GM23338 (cell line): ENCODE data around the gene NRCAM. TPM values are rescaled to one million over a fixed set of nuclear protein-coding genes. Genes with fewer than 3 reads are reported as not detected.

Source experiments
- ATAC-seq: fragments of 200-7000 bp; cut with Tn5 transposase; 3 replicates; pipeline ENCODE4 v1.9.1; 2020
- DNase-seq: peaks from one replicate; pipeline ENCODE4 v3.0.0-alpha.2; 2015; ENCODE audit warnings: low spot score
- H2AFZ ChIP-seq: fragments of 200-600 bp; sonication (generic); 2 replicates; pipeline ENCODE4 v1.8.0; 2016; ENCODE audit warnings: antibody characterized with exemption, mild to moderate bottlenecking, moderate library complexity
- H3F3A ChIP-seq: fragments of 200-600 bp; sonication (generic); replicated peaks from 2 replicates; pipeline ENCODE4 v1.8.0; 2017; ENCODE audit warnings: antibody characterized with exemption, mixed run types, low read depth
- H3K27ac ChIP-seq: fragments of 200-600 bp; sonication (generic); 2 replicates; pipeline ENCODE4 v1.6.1; 2016; ENCODE audit warnings: low read depth
- H3K27me3 ChIP-seq: fragments of 200-600 bp; sonication (generic); 2 replicates; pipeline ENCODE4 v1.8.0; 2016; ENCODE audit warnings: mild to moderate bottlenecking, mixed run types, moderate library complexity; ENCODE audit not compliant: insufficient read depth
- H3K36me3 ChIP-seq: fragments of 200-600 bp; sonication (generic); 2 replicates; pipeline ENCODE4 v1.8.0; 2016; ENCODE audit warnings: mild to moderate bottlenecking; ENCODE audit not compliant: insufficient read depth
- H3K4me1 ChIP-seq: fragments of 200-600 bp; sonication (generic); 2 replicates; pipeline ENCODE4 v1.8.0; 2016; ENCODE audit warnings: mild to moderate bottlenecking, moderate library complexity; ENCODE audit not compliant: insufficient read depth
- H3K4me2 ChIP-seq: fragments of 200-600 bp; sonication (generic); 2 replicates; pipeline ENCODE4 v1.7.1; 2017; ENCODE audit warnings: mixed run types
- H3K4me3 ChIP-seq: fragments of 200-600 bp; sonication (generic); 2 replicates; pipeline ENCODE4 v1.6.1; 2016; ENCODE audit warnings: mixed run types
- H3K79me2 ChIP-seq: fragments of 200-600 bp; sonication (generic); replicated peaks from 2 replicates; pipeline ENCODE4 v1.8.0; 2017; ENCODE audit warnings: mild to moderate bottlenecking; ENCODE audit not compliant: insufficient read depth
- H3K9me2 ChIP-seq: fragments of 200-600 bp; sonication (generic); 2 replicates; pipeline ENCODE4 v1.8.0; 2017; ENCODE audit not compliant: insufficient read depth
- H4K20me1 ChIP-seq: fragments of 200-600 bp; sonication (generic); replicated peaks from 2 replicates; pipeline ENCODE4 v1.8.0; 2017; ENCODE audit warnings: mild to moderate bottlenecking; ENCODE audit not compliant: insufficient read depth
- H3K27ac Mint-ChIP-seq: 2 replicates; pipeline ENCODE4 v1.8.0; 2020; ENCODE audit warnings: inconsistent platforms, mild to moderate bottlenecking, moderate library complexity, mixed read lengths
- H3K27me3 Mint-ChIP-seq: 3 replicates; pipeline ENCODE4 v1.8.0; 2022; ENCODE audit warnings: low read depth, mild to moderate bottlenecking, moderate library complexity, mixed read lengths, inconsistent platforms; ENCODE audit not compliant: insufficient read depth, poor library complexity
- H3K36me3 Mint-ChIP-seq: 3 replicates; pipeline ENCODE4 v1.8.0; 2021; ENCODE audit warnings: low read depth, mild to moderate bottlenecking, inconsistent platforms, moderate library complexity, mixed read lengths
- H3K4me1 Mint-ChIP-seq: 3 replicates; pipeline ENCODE4 v1.8.0; 2020; ENCODE audit warnings: mild to moderate bottlenecking, inconsistent platforms, mixed read lengths
- H3K4me3 Mint-ChIP-seq: 3 replicates; pipeline ENCODE4 v1.8.0; 2021; ENCODE audit warnings: moderate library complexity, mild to moderate bottlenecking, inconsistent platforms, mixed read lengths
- H3K9me3 Mint-ChIP-seq: 3 replicates; pipeline ENCODE4 v1.8.0; 2020; ENCODE audit warnings: moderate library complexity, mild to moderate bottlenecking, inconsistent platforms, mixed read lengths
- CREB1 ChIP-seq: fragments of 250-450 bp; sonication (Bioruptor Pico); IDR thresholded peaks from 2 replicates; pipeline ENCODE4 v1.5.0; 2020; ENCODE audit warnings: low read depth, mild to moderate bottlenecking, moderate library complexity
- EZH2 ChIP-seq: fragments of 200-600 bp; sonication (generic); IDR thresholded peaks from one replicate; pipeline ENCODE4 v1.8.0; 2017; ENCODE audit warnings: antibody characterized with exemption, mild to moderate bottlenecking, low read depth; ENCODE audit not compliant: unreplicated experiment
- EZH2phosphoT487 ChIP-seq: fragments of 200-600 bp; sonication (generic); IDR thresholded peaks from one replicate; pipeline ENCODE4 v1.8.1; 2018; ENCODE audit warnings: antibody characterized with exemption; ENCODE audit not compliant: unreplicated experiment
- JUNB ChIP-seq: IDR thresholded peaks from one replicate; pipeline ENCODE4 v1.6.1; 2016; ENCODE audit warnings: antibody characterized with exemption; ENCODE audit not compliant: unreplicated experiment
- NANOG ChIP-seq: IDR thresholded peaks from 2 replicates; pipeline ENCODE4 v1.6.1; 2016; ENCODE audit warnings: antibody characterized with exemption, borderline replicate concordance
- POLR2AphosphoS5 ChIP-seq: IDR thresholded peaks from 2 replicates; pipeline ENCODE4 v1.6.1; 2016; ENCODE audit warnings: antibody characterized with exemption, low read depth
- STAT1 ChIP-seq: IDR thresholded peaks from one replicate; pipeline ENCODE4 v1.6.1; 2016; ENCODE audit warnings: antibody characterized with exemption; ENCODE audit not compliant: unreplicated experiment
- ZNF114 ChIP-seq: fragments of 250-450 bp; sonication (Bioruptor Pico); IDR thresholded peaks from 2 replicates; pipeline ENCODE4 v1.5.0; 2020; ENCODE audit warnings: mild to moderate bottlenecking, moderate library complexity
- ZNF331 ChIP-seq: fragments of 250-450 bp; sonication (Bioruptor Pico); IDR thresholded peaks from 2 replicates; pipeline ENCODE4 v1.5.0; 2020; ENCODE audit warnings: low read depth, mild to moderate bottlenecking, moderate library complexity
- polyA plus RNA-seq: library from polyadenylated mRNA; unstranded; fragments of >200 nt; fragmentation: Nextera tagmentation; extraction: Ambion mirVana; gene quantifications from 2 replicates; pipeline ENCODE4 v1.2.1, GENCODE V29; 2016
- total RNA-seq: library from RNA; depleted of rRNA; stranded (reverse); fragments of >200 nt; shearing (Covaris generic); gene quantifications from 2 replicates; pipeline ENCODE4 v1.2.3, GENCODE V29; 2014
- TF ChIP-seq, protein P1 (sequence below): IDR thresholded peaks from 2 replicates; pipeline ENCODE4 v1.6.1; 2016; ENCODE audit warnings: antibody characterized with exemption
- TF ChIP-seq, protein P2 (sequence below): fragments of 250-450 bp; sonication (Bioruptor Pico); IDR thresholded peaks from 2 replicates; pipeline ENCODE4 v1.5.0; 2020; ENCODE audit warnings: mild to moderate bottlenecking, moderate library complexity
- TF ChIP-seq, protein P3 (sequence below): IDR thresholded peaks from one replicate; pipeline ENCODE4 v1.6.1; 2018; ENCODE audit warnings: antibody characterized with exemption; ENCODE audit not compliant: unreplicated experiment

NRCAM gene
- total and polyA plus RNA-seq, 2 experiments from 2014 or later, result 2.5 to 6.8 TPM

DNA sequence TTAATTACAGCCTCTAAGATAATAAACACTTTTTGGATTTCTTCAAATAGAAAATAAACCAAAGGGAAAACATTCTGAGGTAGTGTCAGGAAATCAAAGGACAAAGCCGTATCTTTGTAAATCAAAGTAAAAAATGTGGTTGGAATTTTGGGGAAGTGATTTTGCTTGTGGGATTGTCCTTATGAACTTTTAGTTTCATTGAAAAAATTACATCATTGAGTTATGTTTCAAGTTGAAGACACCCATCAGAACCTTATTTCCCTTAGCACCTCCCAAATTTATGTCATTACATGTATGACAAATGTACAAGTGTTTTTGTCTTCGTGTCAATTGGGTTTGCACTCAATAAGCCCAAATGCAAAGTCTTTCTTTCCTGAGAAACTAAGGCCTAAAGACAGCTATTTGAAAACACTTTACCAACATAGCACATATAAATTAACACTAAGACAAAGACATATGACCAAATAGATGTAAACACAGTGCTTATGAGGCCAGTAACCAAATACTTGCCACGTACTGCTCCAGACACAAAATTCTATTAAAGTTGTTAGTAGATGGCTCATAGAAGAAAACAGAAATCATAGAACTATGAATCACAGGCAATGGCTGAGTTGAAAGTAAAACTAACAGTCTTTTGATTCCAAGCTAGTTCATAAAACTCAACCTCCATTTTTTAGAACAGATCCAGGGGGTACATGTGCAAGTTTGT lies 299.2 kb downstream of the NRCAM start (continued):
- TF ChIP-seq ZNF114 (CRISPR knock-in tag) (no peak), STAT1 (no peak), EZH2 (no peak), JUNB (no peak)
- TF ChIP-seq, protein P1, sequence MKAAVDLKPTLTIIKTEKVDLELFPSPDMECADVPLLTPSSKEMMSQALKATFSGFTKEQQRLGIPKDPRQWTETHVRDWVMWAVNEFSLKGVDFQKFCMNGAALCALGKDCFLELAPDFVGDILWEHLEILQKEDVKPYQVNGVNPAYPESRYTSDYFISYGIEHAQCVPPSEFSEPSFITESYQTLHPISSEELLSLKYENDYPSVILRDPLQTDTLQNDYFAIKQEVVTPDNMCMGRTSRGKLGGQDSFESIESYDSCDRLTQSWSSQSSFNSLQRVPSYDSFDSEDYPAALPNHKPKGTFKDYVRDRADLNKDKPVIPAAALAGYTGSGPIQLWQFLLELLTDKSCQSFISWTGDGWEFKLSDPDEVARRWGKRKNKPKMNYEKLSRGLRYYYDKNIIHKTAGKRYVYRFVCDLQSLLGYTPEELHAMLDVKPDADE, result no peak

DNA sequence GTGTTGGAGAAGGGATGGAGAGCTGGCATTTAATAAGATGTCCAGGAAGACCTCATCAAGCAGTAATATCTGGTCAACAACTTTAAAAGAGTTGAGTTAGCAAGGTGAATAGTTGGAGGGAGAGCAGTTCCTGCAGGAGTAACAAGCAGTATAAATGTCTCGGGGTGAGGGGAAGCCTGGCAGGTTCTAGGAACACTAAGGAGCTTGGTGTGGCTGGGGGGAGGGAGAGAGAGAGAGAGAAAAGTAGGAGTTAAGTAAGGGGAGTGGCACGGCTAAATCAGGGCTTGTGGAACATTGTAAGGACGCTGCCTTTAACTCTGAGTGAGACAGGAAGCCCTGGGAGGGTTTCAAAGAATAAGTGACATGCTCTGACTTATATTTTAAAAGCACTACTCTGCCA lies 304.0 kb downstream of the NRCAM start:
- Mint-ChIP-seq H3K27ac (no peak overlapping the region), H3K27me3 (no peaks in the 10 kb centered on the region), H3K4me1 (0 out of 3 replicates have a peak, but pooled peaks cover 3% of the 10 kb centered on the region), H3K4me3 (no peak overlapping the region), H3K9me3 (no peaks in the 10 kb centered on the region), H3K36me3 (no peaks in the 10 kb centered on the region)
- Histone ChIP-seq H4K20me1 (no peaks in the 10 kb centered on the region), H3K79me2 (no peaks in the 10 kb centered on the region), H3F3A (no peaks in the 10 kb centered on the region), H3K4me1 (0 out of 2 replicates have a peak, but pooled peaks cover 7% of the 10 kb centered on the region), H3K4me3 (no peak overlapping the region), H3K36me3 (no peaks in the 10 kb centered on the region), H2AFZ (no peak overlapping the region), H3K4me2 (no peak overlapping the region), H3K9me2 (no peaks in the 10 kb centered on the region), H3K27ac (no peak overlapping the region), H3K27me3 (no peaks in the 10 kb centered on the region)
- peak; percentile 21 for DNase-seq
- ATAC-seq, result peak; percentile 50; the same call in 2 of the 3 replicates
- TF ChIP-seq CREB1 (CRISPR knock-in tag), result no peak
- no peak for TF ChIP-seq POLR2AphosphoS5
- no peak for TF ChIP-seq EZH2phosphoT487
- TF ChIP-seq, protein P2, sequence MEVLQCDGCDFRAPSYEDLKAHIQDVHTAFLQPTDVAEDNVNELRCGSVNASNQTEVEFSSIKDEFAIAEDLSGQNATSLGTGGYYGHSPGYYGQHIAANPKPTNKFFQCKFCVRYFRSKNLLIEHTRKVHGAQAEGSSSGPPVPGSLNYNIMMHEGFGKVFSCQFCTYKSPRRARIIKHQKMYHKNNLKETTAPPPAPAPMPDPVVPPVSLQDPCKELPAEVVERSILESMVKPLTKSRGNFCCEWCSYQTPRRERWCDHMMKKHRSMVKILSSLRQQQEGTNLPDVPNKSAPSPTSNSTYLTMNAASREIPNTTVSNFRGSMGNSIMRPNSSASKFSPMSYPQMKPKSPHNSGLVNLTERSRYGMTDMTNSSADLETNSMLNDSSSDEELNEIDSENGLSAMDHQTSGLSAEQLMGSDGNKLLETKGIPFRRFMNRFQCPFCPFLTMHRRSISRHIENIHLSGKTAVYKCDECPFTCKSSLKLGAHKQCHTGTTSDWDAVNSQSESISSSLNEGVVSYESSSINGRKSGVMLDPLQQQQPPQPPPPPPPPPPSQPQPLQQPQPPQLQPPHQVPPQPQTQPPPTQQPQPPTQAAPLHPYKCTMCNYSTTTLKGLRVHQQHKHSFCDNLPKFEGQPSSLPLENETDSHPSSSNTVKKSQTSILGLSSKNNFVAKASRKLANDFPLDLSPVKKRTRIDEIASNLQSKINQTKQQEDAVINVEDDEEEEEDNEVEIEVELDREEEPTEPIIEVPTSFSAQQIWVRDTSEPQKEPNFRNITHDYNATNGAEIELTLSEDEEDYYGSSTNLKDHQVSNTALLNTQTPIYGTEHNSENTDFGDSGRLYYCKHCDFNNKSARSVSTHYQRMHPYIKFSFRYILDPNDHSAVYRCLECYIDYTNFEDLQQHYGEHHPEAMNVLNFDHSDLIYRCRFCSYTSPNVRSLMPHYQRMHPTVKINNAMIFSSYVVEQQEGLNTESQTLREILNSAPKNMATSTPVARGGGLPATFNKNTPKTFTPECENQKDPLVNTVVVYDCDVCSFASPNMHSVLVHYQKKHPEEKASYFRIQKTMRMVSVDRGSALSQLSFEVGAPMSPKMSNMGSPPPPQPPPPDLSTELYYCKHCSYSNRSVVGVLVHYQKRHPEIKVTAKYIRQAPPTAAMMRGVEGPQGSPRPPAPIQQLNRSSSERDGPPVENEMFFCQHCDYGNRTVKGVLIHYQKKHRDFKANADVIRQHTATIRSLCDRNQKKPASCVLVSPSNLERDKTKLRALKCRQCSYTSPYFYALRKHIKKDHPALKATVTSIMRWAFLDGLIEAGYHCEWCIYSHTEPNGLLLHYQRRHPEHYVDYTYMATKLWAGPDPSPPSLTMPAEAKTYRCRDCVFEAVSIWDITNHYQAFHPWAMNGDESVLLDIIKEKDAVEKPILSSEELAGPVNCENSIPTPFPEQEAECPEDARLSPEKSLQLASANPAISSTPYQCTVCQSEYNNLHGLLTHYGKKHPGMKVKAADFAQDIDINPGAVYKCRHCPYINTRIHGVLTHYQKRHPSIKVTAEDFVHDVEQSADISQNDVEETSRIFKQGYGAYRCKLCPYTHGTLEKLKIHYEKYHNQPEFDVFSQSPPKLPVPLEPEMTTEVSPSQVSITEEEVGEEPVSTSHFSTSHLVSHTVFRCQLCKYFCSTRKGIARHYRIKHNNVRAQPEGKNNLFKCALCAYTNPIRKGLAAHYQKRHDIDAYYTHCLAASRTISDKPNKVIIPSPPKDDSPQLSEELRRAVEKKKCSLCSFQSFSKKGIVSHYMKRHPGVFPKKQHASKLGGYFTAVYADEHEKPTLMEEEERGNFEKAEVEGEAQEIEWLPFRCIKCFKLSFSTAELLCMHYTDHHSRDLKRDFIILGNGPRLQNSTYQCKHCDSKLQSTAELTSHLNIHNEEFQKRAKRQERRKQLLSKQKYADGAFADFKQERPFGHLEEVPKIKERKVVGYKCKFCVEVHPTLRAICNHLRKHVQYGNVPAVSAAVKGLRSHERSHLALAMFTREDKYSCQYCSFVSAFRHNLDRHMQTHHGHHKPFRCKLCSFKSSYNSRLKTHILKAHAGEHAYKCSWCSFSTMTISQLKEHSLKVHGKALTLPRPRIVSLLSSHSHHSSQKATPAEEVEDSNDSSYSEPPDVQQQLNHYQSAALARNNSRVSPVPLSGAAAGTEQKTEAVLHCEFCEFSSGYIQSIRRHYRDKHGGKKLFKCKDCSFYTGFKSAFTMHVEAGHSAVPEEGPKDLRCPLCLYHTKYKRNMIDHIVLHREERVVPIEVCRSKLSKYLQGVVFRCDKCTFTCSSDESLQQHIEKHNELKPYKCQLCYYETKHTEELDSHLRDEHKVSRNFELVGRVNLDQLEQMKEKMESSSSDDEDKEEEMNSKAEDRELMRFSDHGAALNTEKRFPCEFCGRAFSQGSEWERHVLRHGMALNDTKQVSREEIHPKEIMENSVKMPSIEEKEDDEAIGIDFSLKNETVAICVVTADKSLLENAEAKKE (CRISPR knock-in tag), result no peak
- TF ChIP-seq ZNF331 (CRISPR knock-in tag), result no peak
- TF ChIP-seq ZNF114 (CRISPR knock-in tag), result no peak
- TF ChIP-seq EZH2, result no peak
- no peak for TF ChIP-seq JUNB
- TF ChIP-seq, protein P1, result no peak
- TF ChIP-seq NANOG, result no peak
- TF ChIP-seq STAT1, result no peak
- TF ChIP-seq, protein P3, sequence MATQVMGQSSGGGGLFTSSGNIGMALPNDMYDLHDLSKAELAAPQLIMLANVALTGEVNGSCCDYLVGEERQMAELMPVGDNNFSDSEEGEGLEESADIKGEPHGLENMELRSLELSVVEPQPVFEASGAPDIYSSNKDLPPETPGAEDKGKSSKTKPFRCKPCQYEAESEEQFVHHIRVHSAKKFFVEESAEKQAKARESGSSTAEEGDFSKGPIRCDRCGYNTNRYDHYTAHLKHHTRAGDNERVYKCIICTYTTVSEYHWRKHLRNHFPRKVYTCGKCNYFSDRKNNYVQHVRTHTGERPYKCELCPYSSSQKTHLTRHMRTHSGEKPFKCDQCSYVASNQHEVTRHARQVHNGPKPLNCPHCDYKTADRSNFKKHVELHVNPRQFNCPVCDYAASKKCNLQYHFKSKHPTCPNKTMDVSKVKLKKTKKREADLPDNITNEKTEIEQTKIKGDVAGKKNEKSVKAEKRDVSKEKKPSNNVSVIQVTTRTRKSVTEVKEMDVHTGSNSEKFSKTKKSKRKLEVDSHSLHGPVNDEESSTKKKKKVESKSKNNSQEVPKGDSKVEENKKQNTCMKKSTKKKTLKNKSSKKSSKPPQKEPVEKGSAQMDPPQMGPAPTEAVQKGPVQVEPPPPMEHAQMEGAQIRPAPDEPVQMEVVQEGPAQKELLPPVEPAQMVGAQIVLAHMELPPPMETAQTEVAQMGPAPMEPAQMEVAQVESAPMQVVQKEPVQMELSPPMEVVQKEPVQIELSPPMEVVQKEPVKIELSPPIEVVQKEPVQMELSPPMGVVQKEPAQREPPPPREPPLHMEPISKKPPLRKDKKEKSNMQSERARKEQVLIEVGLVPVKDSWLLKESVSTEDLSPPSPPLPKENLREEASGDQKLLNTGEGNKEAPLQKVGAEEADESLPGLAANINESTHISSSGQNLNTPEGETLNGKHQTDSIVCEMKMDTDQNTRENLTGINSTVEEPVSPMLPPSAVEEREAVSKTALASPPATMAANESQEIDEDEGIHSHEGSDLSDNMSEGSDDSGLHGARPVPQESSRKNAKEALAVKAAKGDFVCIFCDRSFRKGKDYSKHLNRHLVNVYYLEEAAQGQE, result no peak
